Measurements from ENCODE around the gene PUM2.

DNA sequence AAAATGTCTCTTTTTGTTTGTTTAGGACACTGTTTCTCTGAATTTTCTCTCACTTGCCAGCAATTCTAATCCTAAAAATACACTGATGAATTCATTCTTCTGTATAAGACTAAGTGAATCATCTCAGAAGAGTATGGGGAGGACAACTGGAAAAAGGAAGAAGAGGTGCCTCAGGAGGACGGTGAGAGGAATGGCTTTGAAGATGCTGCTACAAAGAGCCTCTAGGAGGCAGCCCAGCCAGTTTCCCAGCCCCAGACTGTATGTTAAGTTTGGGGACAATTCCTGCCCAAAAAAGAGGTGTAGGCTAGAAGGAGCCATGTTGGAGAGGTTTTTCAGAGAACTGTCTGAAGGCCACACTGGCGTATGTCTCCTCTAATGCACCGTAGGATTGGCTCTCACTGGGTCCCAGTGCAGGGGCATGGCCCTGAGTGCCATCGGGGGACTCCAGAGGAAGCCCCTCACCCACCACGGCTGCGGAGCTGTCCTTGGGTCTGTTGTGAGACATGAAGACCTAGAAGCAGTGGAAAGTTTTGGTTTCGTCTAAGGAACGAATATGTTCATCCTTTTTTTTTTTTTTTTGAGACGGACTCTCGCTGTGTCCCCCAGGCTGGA lies 122.6 kb downstream of the PUM2 start:
- no peak for TF ChIP-seq POLR2AphosphoS5 (IDR thresholded peaks at IDR 0.05; ENCODE audit: low read depth, low read length)
- TF ChIP-seq POLR2A (IDR thresholded peaks at IDR 0.05; ENCODE audit: low read depth, low read length), result no peak
- TF ChIP-seq TAF1 (IDR thresholded peaks at IDR 0.05; ENCODE audit: borderline replicate concordance, low read depth, low read length), result no peak

All from GM12892 (cell line).